ENCODE data around the gene DEFB131B.
"Not testable (repeated sequence)": the region's sequence is repeated elsewhere in the genome, so short reads cannot be mapped to it uniquely, and the experiment has no call there.

DEFB131B gene

GRCh38 chr11:71878059-71878458 is at the start of gene DEFB131B:
TSS of gene DEFB131B (plus strand) at chr11:71878453. CDS start at chr11:71878453, 0 bp downstream.
- not testable (repeated sequence) for DNase-seq (ENCODE audit: low read depth)

DNA sequence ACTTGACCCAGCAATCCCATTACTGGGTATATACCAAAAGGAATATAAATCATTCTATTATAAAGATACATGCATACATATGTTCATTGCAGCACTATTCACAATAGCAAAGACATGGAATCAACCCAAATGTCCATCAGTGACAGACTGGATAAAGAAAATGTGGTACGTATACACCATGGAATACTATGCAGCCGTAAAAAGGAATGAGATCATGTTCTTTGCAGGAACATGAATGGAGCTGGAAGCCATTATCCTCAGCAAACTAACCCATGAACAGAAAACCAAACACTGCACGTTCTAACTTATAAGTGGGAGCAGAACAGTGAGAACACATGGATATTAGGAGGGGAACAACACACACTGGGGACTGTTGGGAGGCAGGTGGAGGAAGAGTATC is 49.0 kb upstream of the DEFB131B start:
- not testable (repeated sequence) for DNase-seq (ENCODE audit: low read depth)

DNA sequence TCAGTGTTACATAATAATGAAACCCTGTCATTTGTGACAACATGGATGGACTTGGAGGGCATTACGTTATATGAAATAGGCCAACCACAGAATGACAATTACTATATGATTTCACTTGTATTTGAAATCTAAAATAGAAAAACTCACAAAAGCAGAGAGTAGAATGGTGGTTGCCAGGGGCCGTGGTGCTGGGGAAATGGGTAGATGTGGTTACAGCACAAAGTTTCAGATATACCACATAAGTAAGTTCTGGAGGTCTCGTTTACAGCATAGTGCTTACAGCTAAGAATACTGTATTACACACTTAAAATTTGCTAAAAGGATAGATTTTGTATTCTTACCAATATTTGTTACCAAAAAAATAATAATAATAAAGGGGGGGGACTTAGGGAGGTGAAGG is 48.6 kb upstream of the DEFB131B start:
- not testable (repeated sequence) for DNase-seq (ENCODE audit: low read depth)

- DNase-seq (ENCODE audit: low read depth), result not testable (repeated sequence)
Measured at GRCh38 chr11:71832811-71833210, 45.4 kb upstream of the DEFB131B start, which contains the start of gene DEFB108B. TSS of gene DEFB108B (plus strand) at chr11:71833200. CDS start at chr11:71833200, 0 bp downstream.

GRCh38 chr11:71842720-71843119 is 35.5 kb upstream of the DEFB131B start:
- not testable (repeated sequence) for DNase-seq (ENCODE audit: low read depth)

GRCh38 chr11:71843355-71843754 is 34.9 kb upstream of the DEFB131B start:
- not testable (repeated sequence) for DNase-seq (ENCODE audit: low read depth)

GRCh38 chr11:71843858-71844257 is 34.4 kb upstream of the DEFB131B start:
- no peak for DNase-seq (ENCODE audit: low read depth)

DNA sequence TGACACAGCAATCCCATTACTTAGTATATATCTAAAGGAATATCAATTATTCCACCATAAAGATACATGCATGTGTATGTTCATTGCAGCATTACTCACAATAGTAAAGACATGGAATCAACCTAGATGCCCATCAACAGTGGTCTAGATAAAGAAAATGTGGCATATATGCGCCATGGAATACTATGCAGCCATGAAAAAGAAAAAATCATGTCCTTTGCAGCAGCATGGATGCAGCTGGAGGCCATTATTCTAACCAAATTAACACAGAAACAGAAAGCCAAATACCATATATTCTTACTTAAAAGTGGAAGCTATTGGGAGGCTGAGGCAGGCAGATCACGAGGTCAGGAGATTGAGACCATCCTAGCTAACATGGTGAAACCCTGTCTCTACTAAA is 24.4 kb upstream of the DEFB131B start:
- DNase-seq (ENCODE audit: low read depth), result not testable (repeated sequence)

GRCh38 chr11:71855880-71856279 is 22.4 kb upstream of the DEFB131B start:
- not testable (repeated sequence) for DNase-seq (ENCODE audit: low read depth)

DNA sequence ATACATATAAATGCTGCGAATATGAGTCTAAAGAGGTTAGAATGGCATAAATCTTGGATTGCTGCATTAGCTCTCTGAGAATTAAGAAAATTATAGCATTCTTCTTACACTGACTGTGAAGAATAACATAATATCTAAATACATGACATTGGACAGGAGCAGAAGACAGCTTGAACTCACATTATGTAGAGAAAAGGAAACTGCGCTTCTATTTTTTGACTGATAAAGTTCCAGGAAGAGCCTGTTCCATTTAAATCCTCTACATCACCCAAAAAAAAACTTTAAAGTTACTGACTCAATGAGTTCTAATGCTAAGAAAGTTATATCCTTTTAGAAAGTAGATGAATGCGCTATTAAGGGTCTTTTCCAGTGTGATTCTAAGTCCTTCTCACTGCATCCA is 17.4 kb upstream of the DEFB131B start:
- DNase-seq (ENCODE audit: low read depth), result not testable (repeated sequence)

DNA sequence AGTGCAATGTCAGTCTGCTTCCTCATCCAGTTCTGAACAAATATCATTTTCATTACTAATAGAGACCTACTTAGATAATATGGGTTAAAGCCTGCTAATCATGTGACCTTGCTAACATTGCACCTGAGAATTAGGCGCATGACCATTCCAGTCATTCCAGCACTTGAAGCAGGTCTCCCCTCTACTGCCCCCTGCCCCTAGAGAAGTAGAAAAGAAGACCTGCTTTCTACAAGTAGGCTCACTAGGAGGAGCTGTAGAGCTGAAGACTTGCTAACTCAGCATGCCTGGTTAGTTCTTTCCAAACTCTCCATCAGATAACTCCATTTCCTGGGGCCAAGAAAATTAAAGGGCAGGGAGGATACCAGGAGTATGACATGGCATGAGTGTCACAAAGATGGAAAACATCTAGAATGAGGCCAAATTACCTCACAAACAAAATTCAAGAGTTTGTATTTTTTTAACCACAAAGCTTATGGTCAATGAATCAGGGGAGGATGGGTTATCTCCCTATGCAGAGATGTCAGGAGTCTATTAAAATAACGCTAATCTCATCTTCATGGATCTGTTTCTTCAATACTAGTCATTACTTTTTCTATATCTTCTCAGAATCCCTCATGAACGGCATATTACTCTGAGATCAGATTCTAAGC is 14.2 kb upstream of the DEFB131B start:
- DNase-seq (ENCODE audit: low read depth), result not testable (repeated sequence)

- not testable (repeated sequence) for DNase-seq (ENCODE audit: low read depth)
Measured at GRCh38 chr11:71867209-71867608, 11.0 kb upstream of the DEFB131B start.

GRCh38 chr11:71869931-71870330 is 8.3 kb upstream of the DEFB131B start:
- DNase-seq (ENCODE audit: low read depth), result not testable (repeated sequence)

GRCh38 chr11:71870661-71871060 is 7.6 kb upstream of the DEFB131B start:
- not testable (repeated sequence) for DNase-seq (ENCODE audit: low read depth)

- not testable (repeated sequence) for DNase-seq (ENCODE audit: low read depth)
Measured at GRCh38 chr11:71876262-71876661, 2.0 kb upstream of the DEFB131B start.

DNA sequence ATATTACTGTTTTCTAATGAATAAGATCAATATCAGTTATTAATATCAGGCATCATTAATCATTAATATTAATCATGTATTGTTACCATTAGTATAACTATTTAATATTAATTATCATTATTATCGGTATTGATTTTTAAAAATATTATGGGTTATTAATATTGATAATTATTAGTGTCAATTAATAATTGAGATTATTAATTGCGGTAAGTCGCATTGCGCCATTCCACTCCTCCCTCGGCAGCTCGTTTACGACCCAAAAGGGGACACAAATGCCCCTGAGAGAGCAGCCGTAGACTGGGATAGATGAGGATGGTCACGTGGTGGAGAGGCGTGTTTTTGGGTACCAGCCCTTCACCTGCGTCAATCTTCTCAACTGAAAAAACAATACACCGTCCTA is 7.6 kb downstream of the DEFB131B start:
- not testable (repeated sequence) for DNase-seq (ENCODE audit: low read depth)

- DNase-seq (ENCODE audit: low read depth), result not testable (repeated sequence)
Measured at GRCh38 chr11:71888335-71889010, 10.2 kb downstream of the DEFB131B start.

DNA sequence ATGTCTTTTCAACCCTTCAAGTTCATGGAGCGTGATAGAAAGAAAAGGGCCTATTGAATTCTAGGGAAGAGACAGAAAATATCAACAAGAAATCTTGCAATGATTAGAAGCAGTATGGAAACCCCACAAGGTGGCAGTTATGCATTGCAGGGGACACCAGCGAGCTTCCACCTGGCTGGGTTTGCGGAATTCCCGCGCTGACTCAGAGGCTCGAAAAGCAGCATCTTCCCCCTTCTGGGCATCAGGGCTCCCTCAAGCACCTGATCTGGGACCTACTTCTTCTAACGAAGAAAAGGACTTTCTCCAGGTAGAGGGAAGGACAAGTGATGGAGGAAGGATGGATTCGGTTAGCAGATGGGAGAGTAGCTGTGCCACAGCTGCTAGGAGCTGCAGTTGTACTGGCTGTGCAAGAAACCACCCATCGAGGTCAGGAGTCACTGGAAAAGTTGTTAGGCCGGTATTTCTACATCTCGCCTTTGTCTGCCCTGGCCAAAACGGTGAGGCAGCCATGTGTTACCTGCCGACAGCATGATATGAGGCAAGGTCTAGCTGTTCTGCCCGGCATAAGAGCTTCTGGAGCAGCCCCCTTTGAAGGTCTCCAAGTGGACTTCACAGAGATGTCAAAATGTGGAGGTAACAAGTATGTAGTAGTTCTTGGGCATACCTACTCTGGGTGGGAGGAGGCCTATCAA is 11.1 kb downstream of the DEFB131B start:
- not testable (repeated sequence) for DNase-seq (ENCODE audit: low read depth)

DNA sequence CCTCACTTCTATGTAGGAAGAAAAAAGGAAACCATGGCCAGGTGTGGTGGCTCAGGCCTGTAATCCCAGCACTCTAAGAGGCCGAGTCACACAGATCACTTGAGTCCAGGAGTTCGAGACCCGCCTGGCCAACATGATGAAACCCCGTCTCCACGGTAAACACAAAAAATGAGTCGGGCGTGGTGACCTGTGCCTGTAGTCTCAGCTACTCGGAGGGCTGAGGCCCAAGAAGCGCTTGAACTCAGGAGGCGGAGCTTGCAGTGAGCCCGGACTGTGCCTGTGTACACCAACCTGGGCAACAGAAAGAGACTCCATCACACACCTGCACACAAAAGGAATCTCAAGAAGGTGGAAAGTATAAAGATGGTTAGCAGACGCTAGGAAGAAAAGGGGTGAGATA is 17.7 kb downstream of the DEFB131B start:
- no peak for DNase-seq (ENCODE audit: low read depth)

- not testable (repeated sequence) for DNase-seq (ENCODE audit: low read depth)
Measured at GRCh38 chr11:71901137-71901536, 22.9 kb downstream of the DEFB131B start.

DNA sequence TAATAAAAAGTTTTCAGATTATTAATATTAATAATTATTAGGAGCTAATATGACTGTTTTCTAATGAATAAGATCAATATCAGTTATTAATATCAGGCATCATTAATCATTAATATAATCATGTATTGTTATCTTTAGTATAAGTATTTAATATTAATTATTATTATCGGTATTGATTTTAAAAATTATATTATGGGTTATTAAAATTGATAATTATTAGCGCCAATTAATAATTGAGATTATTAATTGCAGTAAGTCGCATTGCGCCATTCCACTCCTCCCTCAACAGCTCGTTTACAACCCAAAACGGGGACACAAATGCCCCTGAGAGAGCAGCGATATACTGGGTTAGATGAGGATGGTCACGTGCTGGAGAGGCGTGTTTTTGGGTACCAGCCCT is 30.0 kb downstream of the DEFB131B start:
- DNase-seq (ENCODE audit: low read depth), result no peak

GRCh38 chr11:71910775-71911174 is 32.5 kb downstream of the DEFB131B start:
- DNase-seq (ENCODE audit: low read depth), result not testable (repeated sequence)
